Osteocyte (in vitro differentiated cells): ENCODE results near the gene TBXA2R. TPM values are rescaled to one million over a fixed set of nuclear protein-coding genes. Genes with fewer than 3 reads are reported as not detected.
A peak's percentile ranks its signal among the peaks of the same experiment; 100 is the strongest.

Experiments
- DNase-seq: peaks from one replicate; pipeline ENCODE4 v3.0.0; 2021; ENCODE audit warnings: mixed read lengths; ENCODE audit not compliant: unreplicated experiment; ENCODE audit errors: extremely low spot score
- H3K27ac Mint-ChIP-seq: one replicate; pipeline ENCODE4 v1.8.0; 2021; ENCODE audit warnings: mild to moderate bottlenecking, mixed read lengths; ENCODE audit not compliant: unreplicated experiment
- H3K27me3 Mint-ChIP-seq: one replicate; pipeline ENCODE4 v1.8.0; 2021; ENCODE audit warnings: mixed read lengths; ENCODE audit not compliant: unreplicated experiment
- H3K36me3 Mint-ChIP-seq: one replicate; pipeline ENCODE4 v1.8.0; 2021; ENCODE audit warnings: mixed read lengths; ENCODE audit not compliant: unreplicated experiment
- H3K4me1 Mint-ChIP-seq: one replicate; pipeline ENCODE4 v1.8.0; 2021; ENCODE audit warnings: mixed read lengths; ENCODE audit not compliant: unreplicated experiment
- H3K4me3 Mint-ChIP-seq: one replicate; pipeline ENCODE4 v1.8.0; 2021; ENCODE audit warnings: mild to moderate bottlenecking, moderate library complexity, mixed read lengths; ENCODE audit not compliant: unreplicated experiment
- H3K9me3 Mint-ChIP-seq: one replicate; pipeline ENCODE4 v1.8.0; 2021; ENCODE audit warnings: mixed read lengths; ENCODE audit not compliant: unreplicated experiment
- total RNA-seq: library from RNA; stranded (reverse); gene quantifications from 2 replicates; pipeline ENCODE4 v1.2.1, GENCODE V29; 2021
- TF ChIP-seq, protein P1 (sequence below): fragments of 200-600 bp; sonication (generic); IDR thresholded peaks from 2 replicates; pipeline ENCODE4 v1.5.0; 2021; ENCODE audit warnings: antibody characterized with exemption, mild to moderate bottlenecking, moderate library complexity

TBXA2R gene
- total RNA-seq, 1 donor from 2014 or later, result 0.30 TPM

- H3K9me3 Mint-ChIP-seq, result no peaks in the 10 kb centered on the region
These were observed 816 bp upstream of the TBXA2R start for GRCh38 chr19:3607303-3608078.

GRCh38 chr19:3606174-3606689 lies 443 bp downstream of the TBXA2R start:
- H3K4me3 Mint-ChIP-seq, result no peak overlapping the region
- H3K36me3 Mint-ChIP-seq, result no peaks in the 10 kb centered on the region
- DNase-seq, result no peak
- no peak overlapping the region for H3K27ac Mint-ChIP-seq
- H3K4me1 Mint-ChIP-seq, result peaks cover 33% of the 10 kb centered on the region
- H3K9me3 Mint-ChIP-seq, result no peaks in the 10 kb centered on the region
- TF ChIP-seq, protein P1, sequence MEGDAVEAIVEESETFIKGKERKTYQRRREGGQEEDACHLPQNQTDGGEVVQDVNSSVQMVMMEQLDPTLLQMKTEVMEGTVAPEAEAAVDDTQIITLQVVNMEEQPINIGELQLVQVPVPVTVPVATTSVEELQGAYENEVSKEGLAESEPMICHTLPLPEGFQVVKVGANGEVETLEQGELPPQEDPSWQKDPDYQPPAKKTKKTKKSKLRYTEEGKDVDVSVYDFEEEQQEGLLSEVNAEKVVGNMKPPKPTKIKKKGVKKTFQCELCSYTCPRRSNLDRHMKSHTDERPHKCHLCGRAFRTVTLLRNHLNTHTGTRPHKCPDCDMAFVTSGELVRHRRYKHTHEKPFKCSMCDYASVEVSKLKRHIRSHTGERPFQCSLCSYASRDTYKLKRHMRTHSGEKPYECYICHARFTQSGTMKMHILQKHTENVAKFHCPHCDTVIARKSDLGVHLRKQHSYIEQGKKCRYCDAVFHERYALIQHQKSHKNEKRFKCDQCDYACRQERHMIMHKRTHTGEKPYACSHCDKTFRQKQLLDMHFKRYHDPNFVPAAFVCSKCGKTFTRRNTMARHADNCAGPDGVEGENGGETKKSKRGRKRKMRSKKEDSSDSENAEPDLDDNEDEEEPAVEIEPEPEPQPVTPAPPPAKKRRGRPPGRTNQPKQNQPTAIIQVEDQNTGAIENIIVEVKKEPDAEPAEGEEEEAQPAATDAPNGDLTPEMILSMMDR, result no peak
- H3K27me3 Mint-ChIP-seq, result no peaks in the 10 kb centered on the region

More at GRCh38 chr19:3607303-3608078, 816 bp upstream of the TBXA2R start:
- TF ChIP-seq, protein P1, result no peak
- no peak for DNase-seq
- peaks cover 33% of the 10 kb centered on the region for H3K4me1 Mint-ChIP-seq
- H3K4me3 Mint-ChIP-seq, result no peak overlapping the region
- peak overlapping the region; percentile 37 for H3K27ac Mint-ChIP-seq
- no peaks in the 10 kb centered on the region for H3K27me3 Mint-ChIP-seq
- H3K36me3 Mint-ChIP-seq, result no peaks in the 10 kb centered on the region

- H3K36me3 Mint-ChIP-seq, result no peaks in the 10 kb centered on the region
- DNase-seq, result no peak
- H3K4me3 Mint-ChIP-seq, result no peak overlapping the region
- TF ChIP-seq, protein P1, result no peak
- H3K27me3 Mint-ChIP-seq, result no peaks in the 10 kb centered on the region
- H3K27ac Mint-ChIP-seq, result no peak overlapping the region
- H3K4me1 Mint-ChIP-seq, result peaks cover 33% of the 10 kb centered on the region
- no peaks in the 10 kb centered on the region for H3K9me3 Mint-ChIP-seq
These were observed 905 bp downstream of the TBXA2R start for GRCh38 chr19:3605770-3606169.

GRCh38 chr19:3605361-3605760 lies 1.3 kb downstream of the TBXA2R start:
- Mint-ChIP-seq H3K9me3 (no peaks in the 10 kb centered on the region), H3K27me3 (no peaks in the 10 kb centered on the region)
- TF ChIP-seq, protein P1, result no peak

DNA sequence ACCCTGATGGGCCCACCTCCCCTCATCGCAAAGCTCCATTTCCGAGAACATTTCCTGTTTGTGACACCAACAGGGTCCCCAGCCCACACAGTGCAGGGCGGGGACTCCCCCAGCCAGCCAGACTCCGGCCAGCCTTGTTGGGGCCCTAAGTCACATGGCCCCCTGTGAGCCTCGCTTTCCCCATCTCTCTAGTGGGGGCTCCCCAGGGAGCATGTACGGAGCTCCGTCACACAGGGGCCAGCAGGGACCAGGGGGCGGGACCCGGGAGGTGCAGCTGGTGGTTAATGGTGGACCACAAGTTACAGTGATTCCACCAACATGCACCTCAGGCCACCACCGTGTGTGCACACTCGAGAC lies 1.7 kb downstream of the TBXA2R start:
- Mint-ChIP-seq H3K36me3 (no peaks in the 10 kb centered on the region), H3K27me3 (no peaks in the 10 kb centered on the region), H3K4me3 (no peak overlapping the region), H3K4me1 (peaks cover 27% of the 10 kb centered on the region), H3K27ac (no peak overlapping the region), H3K9me3 (no peaks in the 10 kb centered on the region)
- no peak for DNase-seq
- TF ChIP-seq, protein P1, result no peak

More at GRCh38 chr19:3605361-3605760, 1.3 kb downstream of the TBXA2R start:
- H3K4me3 Mint-ChIP-seq, result no peak overlapping the region
- H3K4me1 Mint-ChIP-seq, result peaks cover 30% of the 10 kb centered on the region
- no peaks in the 10 kb centered on the region for H3K36me3 Mint-ChIP-seq
- DNase-seq, result no peak
- no peak overlapping the region for H3K27ac Mint-ChIP-seq
